Measurements from ENCODE around the gene SORCS2. TPM values are rescaled to one million over a fixed set of nuclear protein-coding genes. Genes with fewer than 3 reads are reported as not detected.

The SORCS2 gene
- total and polyA plus RNA-seq, 2 donors (not counting 1 experiment from before 2014, with no cell fraction given), result not detected

- no peak overlapping the region for H3K9ac ChIP-seq (ENCODE audit: low read length)
- ChIA-PET CTCF (no interaction called here), POLR2A (no interaction called here)
- H3K27ac Mint-ChIP-seq, result no peak overlapping the region
- H2AFZ ChIP-seq (ENCODE audit: insufficient read depth, low read depth, low read length, poor library complexity, severe bottlenecking), result no peak overlapping the region
- intact Hi-C loops (cut with micrococcal nuclease), result no loop called here
- no peak overlapping the region for H3K4me2 ChIP-seq (replicated peaks; ENCODE audit: low read depth, low read length, poor library complexity, severe bottlenecking)
- no peaks in the 10 kb centered on the region for H3K79me2 ChIP-seq (ENCODE audit: control insufficient read depth, insufficient read depth, low read length)
- H3K9me3 Mint-ChIP-seq (ENCODE audit: insufficient read depth), result no peaks in the 10 kb centered on the region
- H3K9me3 ChIP-seq (ENCODE audit: control extremely low read depth in 1 of 3, control insufficient read depth in 2 of 3, insufficient read depth in 1 of 3, low read length in 2 of 3), result no peaks in the 10 kb centered on the region
- H3K27me3 Mint-ChIP-seq, result peaks cover 3% of the 10 kb centered on the region
- H3K27me3 ChIP-seq (replicated peaks in 1 of 4; ENCODE audit: control extremely low read depth in 1 of 4, control insufficient read depth in 3 of 4, insufficient read depth in 4 of 4, low read length in 3 of 4), result no peaks in the 10 kb centered on the region
- H3K4me1 ChIP-seq (ENCODE audit: control insufficient read depth in 2 of 2, insufficient read depth in 2 of 2, low read length in 2 of 2), result no peaks in the 10 kb centered on the region
- H4K20me1 ChIP-seq (ENCODE audit: control insufficient read depth, insufficient read depth, low read length, poor library complexity, severe bottlenecking), result no peaks in the 10 kb centered on the region
- no peak overlapping the region for H3K4me3 ChIP-seq (ENCODE audit: control extremely low read depth in 1 of 5, extremely low read depth in 1 of 5, insufficient read depth in 1 of 5, low read depth in 2 of 5, low read length in 4 of 5)
- H3K4me1 Mint-ChIP-seq, result no peaks in the 10 kb centered on the region
- TF ChIP-seq EZH2 (IDR thresholded peaks at IDR 0.05; ENCODE audit: borderline replicate concordance, insufficient read depth, low read depth, low read length, poor library complexity, severe bottlenecking) (no peak), CTCF (IDR thresholded peaks at IDR 0.05) (no peak)
- no peak overlapping the region for H3K4me3 Mint-ChIP-seq
- no peak overlapping the region for H3K27ac ChIP-seq (ENCODE audit: low read length in 2 of 2)
- no peaks in the 10 kb centered on the region for H3K36me3 ChIP-seq (replicated peaks in 1 of 2; ENCODE audit: control extremely low read depth in 1 of 2, control insufficient read depth in 1 of 2, extremely low read depth in 1 of 2, insufficient read depth in 2 of 2, low read length in 1 of 2)
- WGBS (ENCODE audit: insufficient coverage), result 94% methylated on average over 14 of the region's 14 CpGs
- DNase-seq (no peak), ATAC-seq (ENCODE audit: low read depth) (no peak)
These were observed 12.5 kb downstream of the SORCS2 start for GRCh38 chr4:7204656-7205387.

GRCh38 chr4:7206385-7206784 lies 14.0 kb downstream of the SORCS2 start:
- H3K27me3 Mint-ChIP-seq, result peaks cover 3% of the 10 kb centered on the region
- Histone ChIP-seq H3K4me1 (ENCODE audit: control insufficient read depth in 2 of 2, insufficient read depth in 2 of 2, low read length in 2 of 2) (no peaks in the 10 kb centered on the region), H4K20me1 (ENCODE audit: control insufficient read depth, insufficient read depth, low read length, poor library complexity, severe bottlenecking) (no peaks in the 10 kb centered on the region), H3K27ac (ENCODE audit: low read length in 2 of 2) (no peak overlapping the region), H3K9ac (ENCODE audit: low read length) (no peak overlapping the region), H2AFZ (ENCODE audit: insufficient read depth, low read depth, low read length, poor library complexity, severe bottlenecking) (no peak overlapping the region), H3K27me3 (replicated peaks in 1 of 4; ENCODE audit: control extremely low read depth in 1 of 4, control insufficient read depth in 3 of 4, insufficient read depth in 4 of 4, low read length in 3 of 4) (no peaks in the 10 kb centered on the region), H3K79me2 (ENCODE audit: control insufficient read depth, insufficient read depth, low read length) (no peaks in the 10 kb centered on the region), H3K4me2 (replicated peaks; ENCODE audit: low read depth, low read length, poor library complexity, severe bottlenecking) (no peak overlapping the region), H3K36me3 (replicated peaks in 1 of 2; ENCODE audit: control extremely low read depth in 1 of 2, control insufficient read depth in 1 of 2, extremely low read depth in 1 of 2, insufficient read depth in 2 of 2, low read length in 1 of 2) (no peaks in the 10 kb centered on the region), H3K9me3 (ENCODE audit: control extremely low read depth in 1 of 3, control insufficient read depth in 2 of 3, insufficient read depth in 1 of 3, low read length in 2 of 3) (peaks cover 0 to 4% (median 0%) of the 10 kb centered on the region in 3 donors), H3K4me3 (ENCODE audit: control extremely low read depth in 1 of 5, extremely low read depth in 1 of 5, insufficient read depth in 1 of 5, low read depth in 2 of 5, low read length in 4 of 5) (no peak overlapping the region)
- no peak overlapping the region for H3K27ac Mint-ChIP-seq
- TF ChIP-seq EZH2 (IDR thresholded peaks at IDR 0.05; ENCODE audit: borderline replicate concordance, insufficient read depth, low read depth, low read length, poor library complexity, severe bottlenecking) (no peak), CTCF (IDR thresholded peaks at IDR 0.05) (no peak)
- ChIA-PET POLR2A (no interaction called here), CTCF (interaction anchor here (0.6 kb wide), 1 partner anchor 592 kb away, joined by 3 read pairs; no protein-coding TSS in a partner anchor)
- DNase-seq (no peak), ATAC-seq (ENCODE audit: low read depth) (no peak)
- WGBS (ENCODE audit: insufficient coverage), result 32% methylated on average over 8 of the region's 9 CpGs
- intact Hi-C loops (cut with micrococcal nuclease), result no loop called here
- no peaks in the 10 kb centered on the region for H3K9me3 Mint-ChIP-seq (ENCODE audit: insufficient read depth)
- H3K4me3 Mint-ChIP-seq, result no peak overlapping the region
- H3K4me1 Mint-ChIP-seq, result no peaks in the 10 kb centered on the region
